HG03025 (cell line): ENCODE measurements around the gene PAPPA.

Experiments
- ATAC-seq: cut with Tn5 transposase; IDR thresholded peaks from one replicate; pipeline ENCODE4 v1.9.1; 2021; ENCODE audit warnings: mild to moderate bottlenecking, moderate library complexity; ENCODE audit not compliant: unreplicated experiment, low FRiP score

The PAPPA gene

GRCh38 chr9:116151199-116151598 lies 2.4 kb upstream of the PAPPA start:
- ATAC-seq, result no peak

DNA sequence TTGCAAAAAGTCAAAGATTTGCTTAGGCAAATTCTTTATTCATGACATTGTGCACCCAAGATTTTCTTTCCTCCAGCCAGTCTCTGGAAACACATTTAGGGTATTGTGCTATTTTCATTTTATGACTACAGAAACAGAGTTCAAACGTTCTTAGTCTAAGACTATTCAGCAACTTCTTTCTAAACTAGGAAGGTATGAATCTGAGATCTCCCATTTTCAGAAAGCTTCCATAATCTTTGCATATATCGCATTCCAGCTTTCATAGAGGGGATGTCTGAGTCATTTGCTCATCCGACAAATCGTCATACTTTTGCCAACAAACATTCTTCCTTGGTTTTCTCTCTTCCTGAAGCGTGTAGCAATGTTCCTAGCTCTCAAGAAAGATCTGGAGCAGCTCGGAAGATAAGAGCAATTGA lies 1.6 kb upstream of the PAPPA start:
- ATAC-seq, result no peak

DNA sequence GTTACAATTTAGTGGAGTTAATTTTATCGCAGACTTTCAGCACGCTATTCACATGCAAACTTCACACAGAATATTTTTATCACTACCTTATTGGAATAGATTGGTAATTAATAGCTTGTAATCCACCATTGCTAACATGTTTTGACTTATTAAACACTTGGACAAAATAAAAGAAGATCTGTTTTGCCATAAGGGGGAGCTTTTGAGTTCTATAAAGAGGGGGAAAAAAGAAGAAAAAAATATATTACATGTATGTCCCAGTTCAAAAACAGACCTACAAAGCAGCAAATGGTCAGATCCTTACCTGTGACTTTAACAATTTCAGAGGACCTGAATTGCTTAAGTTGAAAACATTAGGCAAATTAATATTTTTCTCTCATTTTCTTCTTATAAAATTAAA lies 1.2 kb upstream of the PAPPA start:
- ATAC-seq, result no peak

DNA sequence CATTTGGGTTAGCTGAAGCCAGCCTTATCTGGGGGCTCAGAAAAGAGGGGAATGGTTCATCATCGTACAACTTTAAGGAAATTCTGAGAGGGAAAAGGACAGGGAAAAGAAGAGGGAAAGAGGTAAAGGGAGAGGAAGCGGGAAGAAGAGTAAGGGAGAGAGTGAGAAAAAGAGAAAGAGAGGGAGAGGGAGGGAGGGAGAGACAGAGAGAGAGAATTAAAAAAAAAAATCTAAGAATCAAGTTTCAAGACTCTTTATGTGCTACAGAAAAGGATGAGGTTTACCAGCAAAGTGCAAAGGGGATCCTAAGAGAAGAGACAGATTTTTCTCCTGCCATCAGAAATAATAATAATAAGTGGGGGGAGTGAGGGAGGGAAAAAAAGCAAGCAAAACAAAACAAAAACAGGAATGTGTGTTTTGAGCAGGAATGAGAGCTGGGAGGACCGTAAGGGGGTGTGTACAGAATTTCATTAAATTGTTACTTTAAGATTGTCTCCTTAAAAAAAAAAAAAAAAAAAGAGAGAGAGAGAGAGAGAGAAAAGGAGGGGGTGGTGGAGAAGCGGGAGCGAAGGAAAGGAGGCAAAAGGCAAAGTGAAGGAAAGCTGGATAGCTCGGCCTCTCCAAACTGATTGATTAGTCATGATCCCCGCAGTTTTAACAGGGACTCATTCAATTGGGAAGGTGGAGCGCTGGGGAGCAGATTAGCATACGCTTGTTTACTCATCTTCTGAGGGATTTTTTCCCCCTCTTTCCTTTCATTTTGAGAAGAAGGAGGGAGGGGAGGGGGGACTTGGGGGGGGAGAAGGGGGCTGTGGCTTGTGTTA lies 438 bp upstream of the PAPPA start:
- no peak for ATAC-seq

DNA sequence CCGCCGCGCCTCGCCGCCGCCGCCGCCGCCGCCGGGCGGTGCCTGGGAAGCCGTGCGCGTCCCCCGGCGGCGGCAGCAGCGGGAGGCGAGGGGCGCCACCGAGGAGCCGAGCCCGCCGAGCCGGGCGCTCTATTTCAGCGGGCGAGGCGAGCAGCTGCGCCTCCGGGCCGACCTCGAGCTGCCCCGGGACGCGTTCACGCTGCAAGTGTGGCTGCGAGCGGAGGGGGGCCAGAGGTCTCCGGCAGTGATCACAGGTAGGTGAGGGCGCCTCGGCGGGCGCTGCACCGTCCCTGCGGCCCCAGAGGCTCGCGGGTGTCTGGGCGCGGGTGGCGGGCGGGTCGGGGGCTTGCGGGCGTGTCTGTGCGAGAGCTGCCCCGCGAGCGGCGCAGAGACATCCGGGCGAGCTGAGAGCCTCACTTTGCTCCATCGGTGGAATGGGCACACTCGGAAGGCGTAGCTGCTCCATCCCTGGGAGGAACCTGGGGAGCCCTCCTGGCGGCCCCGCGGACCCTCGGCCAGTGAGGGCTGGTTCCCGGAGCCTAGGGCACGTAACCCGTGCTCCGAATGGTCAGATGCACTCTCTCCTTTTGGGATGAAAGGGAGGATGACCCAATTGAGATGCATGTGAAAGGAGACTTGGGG lies 864 bp downstream of the PAPPA start:
- ATAC-seq, result no peak

GRCh38 chr9:116154976-116155697 lies 1.5 kb downstream of the PAPPA start:
- ATAC-seq, result no peak

DNA sequence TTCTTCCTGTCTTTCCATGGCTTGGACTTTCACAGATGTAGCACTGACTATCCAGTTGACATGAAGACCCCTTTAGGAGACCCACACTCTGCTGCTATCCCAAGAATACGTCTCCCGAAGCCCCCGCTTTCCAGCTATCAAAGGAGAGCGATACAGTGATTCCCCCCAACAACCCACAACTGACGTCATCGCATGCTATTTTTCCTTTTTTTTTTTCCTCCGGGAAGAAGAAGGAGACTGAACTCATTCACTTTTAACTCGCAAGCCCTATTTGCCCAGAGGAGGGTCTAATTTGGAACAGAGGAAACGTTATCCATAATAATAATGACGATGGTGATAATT lies 2.1 kb downstream of the PAPPA start:
- no peak for ATAC-seq

DNA sequence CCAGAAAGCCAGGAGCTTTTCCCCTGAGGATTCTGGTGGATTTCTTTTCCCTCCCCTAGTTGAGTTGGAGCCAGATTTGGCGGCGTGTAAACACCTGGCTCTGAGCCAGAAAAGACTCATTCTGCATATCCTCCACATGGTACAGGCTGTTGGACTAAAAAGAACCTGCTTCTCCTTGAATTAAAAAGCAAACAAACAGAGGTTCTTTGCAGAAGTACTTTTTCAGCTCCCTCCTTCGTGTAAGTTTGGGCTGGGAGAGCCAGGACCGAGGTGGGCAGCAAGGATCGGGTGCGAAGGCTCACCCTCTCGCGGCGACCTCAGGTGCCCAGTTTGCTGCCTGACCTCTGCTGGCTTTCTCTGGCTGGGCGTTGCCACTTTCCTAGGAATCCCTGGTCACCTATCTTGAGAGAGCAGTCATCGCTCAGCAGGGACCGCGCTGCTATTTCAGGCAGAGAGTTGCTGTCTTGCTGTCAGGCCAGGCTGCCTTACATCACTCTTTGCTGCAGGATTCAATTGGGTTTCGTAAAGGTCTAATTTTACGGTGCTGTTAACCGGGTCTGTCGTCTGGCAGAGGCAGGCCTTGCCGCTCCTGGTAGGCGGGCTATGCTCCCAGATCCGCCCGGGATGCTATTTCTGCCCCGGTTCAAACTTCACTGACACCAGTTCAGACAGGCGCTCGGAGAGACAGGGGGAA lies 3.2 kb downstream of the PAPPA start:
- no peak for ATAC-seq

DNA sequence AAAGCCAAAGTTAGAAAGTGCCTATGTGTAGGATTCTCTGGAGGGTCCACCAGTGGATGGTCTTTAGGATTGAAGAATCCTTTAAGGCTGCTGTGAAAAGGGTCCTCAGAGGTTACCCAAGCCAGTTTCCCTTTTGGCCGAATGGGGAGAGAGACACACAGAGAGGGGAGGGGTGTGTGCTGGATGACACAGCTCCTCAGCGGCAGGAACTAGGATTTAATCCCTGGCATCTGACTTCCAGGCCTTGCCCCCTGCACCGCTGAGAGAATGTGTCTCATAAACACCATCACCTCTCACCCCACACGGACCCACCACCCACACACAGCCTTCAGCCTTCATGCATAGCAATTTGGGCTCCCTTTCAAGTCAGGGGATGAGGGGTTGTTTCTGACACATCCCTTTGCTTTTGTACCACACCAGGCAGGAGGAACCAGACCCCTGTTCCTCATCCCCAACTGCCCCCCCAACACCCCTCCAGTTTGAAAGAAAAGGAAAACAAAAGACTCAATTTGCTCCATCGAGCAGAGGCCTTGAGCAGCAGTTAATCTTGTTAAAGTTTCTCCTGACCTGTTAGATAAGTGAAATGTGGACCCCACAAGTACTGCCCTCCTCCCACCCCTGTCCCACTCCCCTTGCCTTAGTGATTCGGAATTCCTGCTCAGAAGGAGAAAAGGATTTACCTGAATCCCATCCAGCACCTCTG lies 4.0 kb downstream of the PAPPA start:
- ATAC-seq, result no peak

GRCh38 chr9:116160676-116161571 lies 7.3 kb downstream of the PAPPA start:
- no peak for ATAC-seq

DNA sequence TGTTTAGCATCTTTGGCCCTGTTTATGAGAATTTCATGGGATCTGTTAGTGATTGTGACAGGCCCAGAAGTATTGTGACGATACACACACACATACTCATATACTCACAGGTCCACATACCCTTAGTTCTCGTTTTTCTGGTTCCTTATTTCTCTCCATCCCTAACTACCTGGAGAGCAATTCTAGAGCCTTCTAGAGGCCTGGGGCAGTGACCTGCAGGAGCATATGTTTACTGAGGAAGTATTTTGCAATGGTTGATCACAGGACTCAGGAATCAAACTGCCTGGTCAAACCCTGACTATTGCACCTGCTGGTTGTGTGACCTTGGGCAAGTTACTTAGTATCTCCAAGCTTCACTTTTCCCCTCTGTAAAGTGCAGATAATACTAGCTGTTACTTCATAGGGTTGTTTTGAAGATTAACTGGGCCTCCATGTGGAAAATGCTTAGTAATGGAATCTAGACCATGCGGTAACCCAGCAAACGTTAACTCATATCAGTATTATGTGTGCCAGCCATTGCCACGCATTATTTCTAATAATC lies 8.7 kb downstream of the PAPPA start:
- no peak for ATAC-seq

DNA sequence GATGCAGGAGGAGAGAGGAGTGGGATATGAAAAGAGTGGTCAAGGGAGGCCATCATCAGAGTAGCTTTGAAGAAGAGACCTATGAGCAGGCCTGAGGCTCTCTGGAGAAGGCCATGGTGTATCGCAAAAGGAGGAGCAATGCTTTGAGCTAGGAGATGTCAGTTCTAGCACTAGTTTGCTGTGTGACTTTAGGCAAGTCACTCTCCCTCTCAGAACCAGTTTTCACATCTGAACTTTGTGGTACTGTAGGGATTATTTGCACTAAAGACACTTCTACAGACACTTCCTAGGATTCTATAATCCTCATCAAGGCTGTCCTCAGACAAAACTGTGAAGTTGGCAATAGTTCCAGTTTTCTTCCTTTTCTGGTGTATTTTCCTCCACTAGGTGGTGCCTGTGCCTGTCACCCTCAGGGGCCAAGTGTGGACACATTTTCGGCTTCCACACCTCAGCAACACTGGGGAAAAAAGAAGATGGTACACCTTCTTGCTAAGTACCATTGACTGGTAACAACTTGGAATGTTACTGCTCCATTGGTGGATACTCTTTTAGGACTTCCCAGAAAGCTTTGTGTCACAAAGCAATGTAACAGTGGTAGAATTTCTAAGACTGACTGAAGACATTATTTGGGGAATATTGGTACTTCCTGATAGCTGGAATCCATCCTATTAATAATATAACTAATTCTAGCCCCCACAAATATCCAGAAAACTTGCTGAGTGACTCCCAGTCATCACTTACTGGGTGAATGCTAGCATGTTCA lies 9.9 kb downstream of the PAPPA start:
- no peak for ATAC-seq

DNA sequence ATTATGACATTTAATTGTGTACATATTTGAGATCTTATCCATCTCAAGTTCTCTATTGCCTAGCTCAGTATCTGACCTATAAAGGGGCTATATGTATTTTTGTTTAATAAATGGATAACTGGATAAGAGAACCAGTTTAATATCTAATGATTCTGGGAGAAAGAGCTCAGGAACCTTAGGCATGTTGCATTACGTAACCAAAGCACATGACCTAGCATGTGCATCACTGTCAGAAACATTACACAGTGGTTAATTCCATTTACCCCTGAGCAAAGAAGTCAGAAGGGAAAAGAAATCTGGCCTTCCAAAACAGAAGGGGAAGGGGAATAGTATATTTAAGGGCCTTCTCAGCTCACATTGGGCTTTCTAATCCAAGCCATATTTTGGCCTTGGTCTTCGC lies 12.3 kb downstream of the PAPPA start:
- no peak for ATAC-seq

- no peak for ATAC-seq
These were observed 13.1 kb downstream of the PAPPA start for GRCh38 chr9:116166713-116167112.

GRCh38 chr9:116168231-116168630 lies 14.6 kb downstream of the PAPPA start:
- no peak for ATAC-seq

DNA sequence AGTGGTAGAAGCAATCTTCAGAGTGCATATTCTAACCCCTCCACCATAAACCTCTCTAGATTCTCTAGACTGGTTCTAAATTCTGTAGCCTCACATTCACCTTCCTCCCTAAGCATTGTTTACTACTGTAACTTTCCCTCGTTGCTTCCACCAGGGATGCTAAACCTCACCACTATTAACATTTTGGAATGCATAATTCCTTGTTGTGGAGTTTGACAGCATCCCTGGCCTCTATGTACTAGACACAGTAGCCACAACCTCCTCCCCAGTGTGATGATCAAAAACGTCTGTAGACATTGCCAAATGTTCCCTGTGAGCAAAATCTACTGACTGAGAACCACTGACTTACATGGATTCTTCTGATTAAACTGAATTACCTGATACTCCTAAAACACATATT lies 18.6 kb downstream of the PAPPA start:
- ATAC-seq, result no peak

DNA sequence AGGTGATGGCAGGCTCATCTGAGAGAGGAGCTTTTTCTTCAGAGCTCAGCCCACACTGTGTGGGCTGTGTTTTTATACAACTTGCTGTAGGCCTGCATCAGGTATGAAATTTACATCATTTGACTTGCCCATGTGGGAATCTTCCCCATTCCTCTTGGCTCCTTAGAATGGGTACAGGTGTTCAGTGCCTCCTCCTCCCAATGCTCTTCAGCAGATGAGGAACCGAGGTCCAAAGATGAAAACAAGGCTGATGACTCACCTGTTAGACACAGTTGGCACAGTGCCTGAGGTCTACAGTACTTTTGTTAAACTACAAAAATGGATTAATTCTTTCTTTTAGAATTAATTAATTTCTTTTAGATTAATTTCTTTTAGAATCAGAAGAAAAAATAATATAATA lies 20.8 kb downstream of the PAPPA start:
- ATAC-seq, result no peak

GRCh38 chr9:116175614-116176013 lies 22.0 kb downstream of the PAPPA start:
- no peak for ATAC-seq
